ENCODE data around the gene LPP. TPM values are rescaled to one million over a fixed set of nuclear protein-coding genes. Genes with fewer than 3 reads are reported as not detected.

LPP gene
- total and polyA plus RNA-seq, 9 of the 15 experiments (the other 6 are each of a cell fraction or from before 2014, with no cell fraction given): 0.07 to 0.18 TPM; not detected in 7

GRCh38 chr3:188453431-188454384 is 299.8 kb downstream of the LPP start:
- TF ChIP-seq NR2C1 (IDR thresholded peaks at IDR 0.05) (no peak), NR2C1 (tag; IDR thresholded peaks at IDR 0.05) (no peak), NUFIP1 (IDR thresholded peaks at IDR 0.05; ENCODE audit: partially characterized antibody) (no peak), DDX20 (tag; IDR thresholded peaks at IDR 0.05; ENCODE audit: low read depth) (no peak), CBX3 (IDR thresholded peaks at IDR 0.05; ENCODE audit: borderline replicate concordance in 1 of 2, low read length in 2 of 2) (no peak), CREB3 (tag; conservative IDR thresholded peaks at IDR 0.05; ENCODE audit: low read depth) (no peak), SRF (CRISPR knock-in tag; IDR thresholded peaks at IDR 0.05) (no peak), OTX1 (CRISPR knock-in tag; IDR thresholded peaks at IDR 0.05) (no peak), STAT5B (CRISPR knock-in tag; IDR thresholded peaks at IDR 0.05) (no peak), ZNF586 (CRISPR knock-in tag; conservative IDR thresholded peaks at IDR 0.05) (no peak), KDM4B (IDR thresholded peaks at IDR 0.05; ENCODE audit: borderline replicate concordance in 2 of 2, low read depth in 1 of 2) (no peak), THAP7 (CRISPR knock-in tag; IDR thresholded peaks at IDR 0.05) (no peak), GATAD2B (IDR thresholded peaks at IDR 0.05; ENCODE audit: borderline replicate concordance) (no peak), ZNF583 (CRISPR knock-in tag; IDR thresholded peaks at IDR 0.05) (no peak), POLR3G (IDR thresholded peaks at IDR 0.05; ENCODE audit: extremely low read depth, insufficient read length, insufficient replicate concordance) (no peak), TRIM28 (IDR thresholded peaks at IDR 0.05) (no peak)
- intact Hi-C loops (cut with micrococcal nuclease): no loop called here
- 3% methylated on average over 6 of the region's 6 CpGs for WGBS (ENCODE audit: insufficient coverage, low coverage, missing lambda C conversion rate)
- H4K20me1 ChIP-seq (replicated peaks; ENCODE audit: control insufficient read depth, insufficient read depth, low read length): no peaks in the 10 kb centered on the region
- no peak for FAIRE-seq
- no peak overlapping the region for H3K4me2 ChIP-seq (ENCODE audit: insufficient read depth, low read length)
- in situ Hi-C loops (cut with MboI): no loop called here
- no peaks in the 10 kb centered on the region for H3K4me1 ChIP-seq (replicated peaks in 1 of 2; ENCODE audit: control insufficient read depth in 2 of 2, insufficient read depth in 2 of 2, low read length in 2 of 2)
- no peaks in the 10 kb centered on the region for H3K36me3 ChIP-seq (ENCODE audit: control insufficient read depth, insufficient read depth, low read length)
- no peaks in the 10 kb centered on the region for H3K79me2 ChIP-seq (ENCODE audit: control insufficient read depth, insufficient read depth, low read length)
- H3K9me1 ChIP-seq (ENCODE audit: control insufficient read depth, insufficient read depth, low read length): no peaks in the 10 kb centered on the region
- no peaks in the 10 kb centered on the region for H3K27me3 ChIP-seq (ENCODE audit: control insufficient read depth in 2 of 2, insufficient read depth in 2 of 2, low read length in 2 of 2)
- H3K4me3 ChIP-seq: no peak overlapping the region
- DNase-seq (ENCODE audit: extremely low read depth in 1 of 4, low spot score in 3 of 4): no peak
- H3K9ac ChIP-seq (ENCODE audit: insufficient read depth in 1 of 2, low read depth in 2 of 2, low read length in 2 of 2): no peak overlapping the region
- H2AFZ ChIP-seq (ENCODE audit: low read depth, low read length): no peak overlapping the region
- no TSS peak for BruUV-seq (replicated peaks)
- ChIA-PET POLR2A (no interaction called here), CTCF (ENCODE audit: low intra/inter-chr PET ratio) (no interaction called here)
- ATAC-seq: no peak
- no peaks in the 10 kb centered on the region for H3K9me3 ChIP-seq (replicated peaks; ENCODE audit: control insufficient read depth, insufficient read depth, low read depth, low read length)
- no peak overlapping the region for H3K27ac ChIP-seq (ENCODE audit: extremely low read depth, low read depth, low read length)

Measured in K562 (cell line).